Vagina (tissue), 2 donors: ENCODE measurements around the gene DCC. TPM values are rescaled to one million over a fixed set of nuclear protein-coding genes. Genes with fewer than 3 reads are reported as not detected.

Source experiments
- DNase-seq, 2 donors: peaks; one replicate each; pipeline ENCODE4 v3.0.0-alpha.2; 2017; ENCODE audit errors: extremely low spot score in 2 of 2
- H3K27ac ChIP-seq: fragments of 200-600 bp; sonication (generic); one replicate; pipeline ENCODE4 v1.5.1; 2019
- H3K27me3 ChIP-seq: fragments of 200-600 bp; sonication (generic); one replicate; pipeline ENCODE4 v1.5.1; 2019
- H3K36me3 ChIP-seq, 2 donors: fragments of 200-600 bp; sonication (generic); one replicate each; pipeline ENCODE4 v1.5.1; 2017 to 2019
- H3K4me1 ChIP-seq: fragments of 200-600 bp; sonication (generic); one replicate; pipeline ENCODE4 v1.5.1; 2019
- H3K4me3 ChIP-seq, 2 donors: fragments of 200-600 bp; sonication (generic); 1 replicate in 1 of 2; 2 replicates in 1 of 2; pipeline ENCODE4 v1.5.1; 2016 to 2019
- H3K9me3 ChIP-seq: fragments of 200-600 bp; sonication (generic); one replicate; pipeline ENCODE4 v1.5.1; 2019
- POLR2A ChIP-seq, 2 donors: fragments of 450-650 bp; IDR thresholded peaks; one replicate each; pipeline ENCODE4 v1.6.1; 2017; ENCODE audit warnings: antibody characterized with exemption in 2 of 2, mild to moderate bottlenecking in 2 of 2, moderate library complexity in 2 of 2
- POLR2AphosphoS5 ChIP-seq, 2 donors: sonication (generic); formaldehyde crosslinking; IDR thresholded peaks; one replicate each; pipeline ENCODE4 v1.9.0; 2017; ENCODE audit warnings: antibody characterized with exemption in 2 of 2, mild to moderate bottlenecking in 2 of 2, low read depth in 1 of 2; ENCODE audit not compliant: insufficient read depth in 1 of 2
- intact Hi-C: fragments of 100-400 bp; cut with DNase I; formaldehyde crosslinking; loops from one replicate; pipeline ENCODE4 v1.15.1; 2023
- total RNA-seq: library from RNA; depleted of rRNA; stranded (reverse); fragments of >200 nt; gene quantifications from one replicate; pipeline ENCODE4 v1.2.3, GENCODE V29; 2016
- TF ChIP-seq, protein P1 (sequence below), 3 experiments: fragments of 450-650 bp in 2 of 3; fragments of 200-600 bp in 1 of 3; sonication (generic) in 1 of 3; IDR thresholded peaks; one replicate each; pipeline ENCODE4 v1.5.1; 2017 to 2019; ENCODE audit warnings: antibody characterized with exemption in 3 of 3, mild to moderate bottlenecking in 2 of 3, moderate library complexity in 2 of 3

The DCC gene
- total RNA-seq, 1 donor from 2014 or later, result not detected

DNA sequence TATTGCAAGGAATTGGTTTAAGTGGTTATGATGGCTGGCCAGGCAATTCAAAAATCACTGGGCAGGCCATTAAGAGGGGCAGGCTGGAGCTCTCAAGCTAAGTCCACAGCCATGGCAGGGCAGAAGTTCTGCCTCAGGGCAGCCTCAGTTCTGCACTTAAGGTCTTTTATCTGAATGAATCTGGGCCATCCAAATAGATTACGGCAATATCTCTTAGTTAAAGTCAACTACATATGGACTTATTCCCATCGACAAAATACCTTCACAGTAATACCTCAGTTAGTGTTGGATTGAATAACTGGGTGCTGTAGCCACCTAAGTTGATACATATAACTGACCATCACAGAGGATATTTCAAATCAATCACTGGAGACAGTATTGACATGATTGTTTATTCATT, 979.6 kb downstream of the DCC start:
- TF ChIP-seq POLR2A (IDR thresholded peaks at IDR 0.05) (no peak), POLR2AphosphoS5 (IDR thresholded peaks at IDR 0.05; ENCODE audit: insufficient read depth in 1 of 2, low read depth in 1 of 2) (no peak)
- TF ChIP-seq, protein P1, sequence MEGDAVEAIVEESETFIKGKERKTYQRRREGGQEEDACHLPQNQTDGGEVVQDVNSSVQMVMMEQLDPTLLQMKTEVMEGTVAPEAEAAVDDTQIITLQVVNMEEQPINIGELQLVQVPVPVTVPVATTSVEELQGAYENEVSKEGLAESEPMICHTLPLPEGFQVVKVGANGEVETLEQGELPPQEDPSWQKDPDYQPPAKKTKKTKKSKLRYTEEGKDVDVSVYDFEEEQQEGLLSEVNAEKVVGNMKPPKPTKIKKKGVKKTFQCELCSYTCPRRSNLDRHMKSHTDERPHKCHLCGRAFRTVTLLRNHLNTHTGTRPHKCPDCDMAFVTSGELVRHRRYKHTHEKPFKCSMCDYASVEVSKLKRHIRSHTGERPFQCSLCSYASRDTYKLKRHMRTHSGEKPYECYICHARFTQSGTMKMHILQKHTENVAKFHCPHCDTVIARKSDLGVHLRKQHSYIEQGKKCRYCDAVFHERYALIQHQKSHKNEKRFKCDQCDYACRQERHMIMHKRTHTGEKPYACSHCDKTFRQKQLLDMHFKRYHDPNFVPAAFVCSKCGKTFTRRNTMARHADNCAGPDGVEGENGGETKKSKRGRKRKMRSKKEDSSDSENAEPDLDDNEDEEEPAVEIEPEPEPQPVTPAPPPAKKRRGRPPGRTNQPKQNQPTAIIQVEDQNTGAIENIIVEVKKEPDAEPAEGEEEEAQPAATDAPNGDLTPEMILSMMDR (IDR thresholded peaks at IDR 0.05), result no peak
- intact Hi-C loops, result no loop called here
- H3K27ac ChIP-seq, result no peak overlapping the region
- H3K4me3 ChIP-seq, result no peak overlapping the region
- DNase-seq, result no peak
- no peaks in the 10 kb centered on the region for H3K4me1 ChIP-seq
- no peaks in the 10 kb centered on the region for H3K9me3 ChIP-seq
- H3K36me3 ChIP-seq, result no peaks in the 10 kb centered on the region
- no peaks in the 10 kb centered on the region for H3K27me3 ChIP-seq

GRCh38 chr18:53322163-53322562, 982.2 kb downstream of the DCC start:
- intact Hi-C loops, result no loop called here
- Histone ChIP-seq H3K36me3 (no peaks in the 10 kb centered on the region), H3K27me3 (no peaks in the 10 kb centered on the region), H3K27ac (no peak overlapping the region), H3K4me3 (no peak overlapping the region), H3K4me1 (no peaks in the 10 kb centered on the region), H3K9me3 (no peaks in the 10 kb centered on the region)
- DNase-seq, result no peak
- TF ChIP-seq, protein P1 (IDR thresholded peaks at IDR 0.05), result no peak
- TF ChIP-seq POLR2A (IDR thresholded peaks at IDR 0.05) (no peak), POLR2AphosphoS5 (IDR thresholded peaks at IDR 0.05; ENCODE audit: insufficient read depth in 1 of 2, low read depth in 1 of 2) (no peak)

DNA sequence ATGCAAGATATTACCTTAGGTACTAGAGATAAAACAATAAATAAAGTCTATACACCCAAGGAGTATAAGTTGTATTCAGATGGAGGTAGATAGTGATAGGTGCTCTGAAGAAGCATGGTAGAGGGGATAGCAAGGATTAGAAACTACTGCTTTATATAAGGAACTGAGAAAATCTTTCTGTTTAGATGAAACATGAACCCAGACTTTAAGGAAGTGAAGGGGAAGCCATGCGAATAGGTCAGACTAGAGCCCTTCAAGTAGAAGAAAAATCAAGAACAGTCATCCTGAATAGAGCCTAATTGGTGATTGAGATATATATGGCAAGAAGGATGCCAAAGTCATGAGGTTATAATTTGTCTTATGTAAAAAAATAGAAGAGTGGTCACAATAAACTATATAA, 984.4 kb downstream of the DCC start:
- no peak for DNase-seq
- Histone ChIP-seq H3K27me3 (no peaks in the 10 kb centered on the region), H3K4me3 (no peak overlapping the region), H3K4me1 (no peaks in the 10 kb centered on the region), H3K36me3 (no peaks in the 10 kb centered on the region), H3K9me3 (no peaks in the 10 kb centered on the region), H3K27ac (no peak overlapping the region)
- intact Hi-C loops, result no loop called here
- TF ChIP-seq POLR2A (IDR thresholded peaks at IDR 0.05) (no peak), POLR2AphosphoS5 (IDR thresholded peaks at IDR 0.05; ENCODE audit: insufficient read depth in 1 of 2, low read depth in 1 of 2) (no peak)
- TF ChIP-seq, protein P1 (IDR thresholded peaks at IDR 0.05), result no peak

GRCh38 chr18:53360501-53361443, 1020.8 kb downstream of the DCC start:
- TF ChIP-seq, protein P1 (IDR thresholded peaks at IDR 0.05), result no peak
- TF ChIP-seq POLR2A (IDR thresholded peaks at IDR 0.05) (no peak), POLR2AphosphoS5 (IDR thresholded peaks at IDR 0.05; ENCODE audit: insufficient read depth in 1 of 2, low read depth in 1 of 2) (no peak)
- no peaks in the 10 kb centered on the region for H3K4me1 ChIP-seq
- no peak overlapping the region for H3K27ac ChIP-seq
- H3K27me3 ChIP-seq, result no peaks in the 10 kb centered on the region
- DNase-seq, result no peak
- intact Hi-C loops, result no loop called here
- no peak overlapping the region for H3K4me3 ChIP-seq
- H3K36me3 ChIP-seq, result no peaks in the 10 kb centered on the region
- H3K9me3 ChIP-seq, result no peaks in the 10 kb centered on the region

GRCh38 chr18:53375621-53376020, 1035.6 kb downstream of the DCC start:
- DNase-seq, result no peak
- Histone ChIP-seq H3K4me3 (no peak overlapping the region), H3K9me3 (no peaks in the 10 kb centered on the region), H3K36me3 (no peaks in the 10 kb centered on the region), H3K4me1 (no peaks in the 10 kb centered on the region), H3K27ac (no peak overlapping the region), H3K27me3 (no peaks in the 10 kb centered on the region)
- intact Hi-C loops, result no loop called here
- TF ChIP-seq POLR2AphosphoS5 (IDR thresholded peaks at IDR 0.05; ENCODE audit: insufficient read depth in 1 of 2, low read depth in 1 of 2), result no peak
- TF ChIP-seq, protein P1 (IDR thresholded peaks at IDR 0.05), result no peak
- TF ChIP-seq POLR2A (IDR thresholded peaks at IDR 0.05), result no peak
